22Rv1 (cell line): ENCODE measurements around the gene FGFR4.

Source experiments
- H3K27ac ChIP-seq: fragments of 450-650 bp; 2 replicates; pipeline ENCODE4 v1.5.1; 2017
- ZFX ChIP-seq: fragments of 450-650 bp; IDR thresholded peaks from 2 replicates; pipeline ENCODE4 v1.6.1; 2017; ENCODE audit warnings: antibody characterized with exemption, borderline replicate concordance
- TF ChIP-seq, protein P1 (sequence below): fragments of 450-650 bp; IDR thresholded peaks from 2 replicates; pipeline ENCODE4 v1.5.1; 2017; ENCODE audit warnings: mild to moderate bottlenecking

FGFR4 gene

DNA sequence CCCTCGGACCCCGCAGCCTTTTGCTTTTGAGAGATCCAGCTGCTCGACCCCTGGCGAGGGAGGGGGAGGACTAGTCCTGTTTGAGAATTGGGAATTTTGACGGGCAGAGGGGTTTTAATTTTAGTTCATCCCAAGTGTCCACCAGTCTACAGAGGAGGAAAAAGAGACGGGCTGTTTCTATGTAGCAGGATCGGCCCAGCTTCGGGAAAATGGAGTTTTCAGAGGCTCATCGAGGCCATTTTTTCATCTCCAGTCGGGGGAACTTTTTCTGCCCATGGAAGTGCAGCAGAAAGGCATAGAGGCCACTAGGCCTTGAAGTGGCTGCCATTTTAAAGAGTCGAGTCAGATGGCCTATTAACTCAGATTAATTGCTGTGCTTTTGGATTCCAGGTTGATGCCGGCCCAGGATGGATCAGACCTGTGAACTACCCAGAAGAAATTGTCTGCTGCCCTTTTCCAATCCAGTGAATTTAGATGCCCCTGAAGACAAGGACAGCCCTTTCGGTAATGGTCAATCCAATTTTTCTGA, 48.0 kb downstream of the FGFR4 start:
- peak overlapping the region; percentile 82 for H3K27ac ChIP-seq
- no peak for TF ChIP-seq ZFX
- TF ChIP-seq, protein P1, sequence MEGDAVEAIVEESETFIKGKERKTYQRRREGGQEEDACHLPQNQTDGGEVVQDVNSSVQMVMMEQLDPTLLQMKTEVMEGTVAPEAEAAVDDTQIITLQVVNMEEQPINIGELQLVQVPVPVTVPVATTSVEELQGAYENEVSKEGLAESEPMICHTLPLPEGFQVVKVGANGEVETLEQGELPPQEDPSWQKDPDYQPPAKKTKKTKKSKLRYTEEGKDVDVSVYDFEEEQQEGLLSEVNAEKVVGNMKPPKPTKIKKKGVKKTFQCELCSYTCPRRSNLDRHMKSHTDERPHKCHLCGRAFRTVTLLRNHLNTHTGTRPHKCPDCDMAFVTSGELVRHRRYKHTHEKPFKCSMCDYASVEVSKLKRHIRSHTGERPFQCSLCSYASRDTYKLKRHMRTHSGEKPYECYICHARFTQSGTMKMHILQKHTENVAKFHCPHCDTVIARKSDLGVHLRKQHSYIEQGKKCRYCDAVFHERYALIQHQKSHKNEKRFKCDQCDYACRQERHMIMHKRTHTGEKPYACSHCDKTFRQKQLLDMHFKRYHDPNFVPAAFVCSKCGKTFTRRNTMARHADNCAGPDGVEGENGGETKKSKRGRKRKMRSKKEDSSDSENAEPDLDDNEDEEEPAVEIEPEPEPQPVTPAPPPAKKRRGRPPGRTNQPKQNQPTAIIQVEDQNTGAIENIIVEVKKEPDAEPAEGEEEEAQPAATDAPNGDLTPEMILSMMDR: no peak

GRCh38 chr5:177140312-177140711, 53.6 kb downstream of the FGFR4 start:
- no peak for TF ChIP-seq ZFX
- TF ChIP-seq, protein P1: no peak
- H3K27ac ChIP-seq: no peak overlapping the region

- no peak overlapping the region for H3K27ac ChIP-seq
- TF ChIP-seq ZFX: no peak
- TF ChIP-seq, protein P1: no peak
Observed at GRCh38 chr5:177141496-177141895, 54.8 kb downstream of the FGFR4 start.

GRCh38 chr5:177142098-177142611, 55.4 kb downstream of the FGFR4 start:
- H3K27ac ChIP-seq: no peak overlapping the region

GRCh38 chr5:177142778-177143177, 56.1 kb downstream of the FGFR4 start:
- no peak for TF ChIP-seq ZFX
- TF ChIP-seq, protein P1: no peak
- H3K27ac ChIP-seq: no peak overlapping the region

More at GRCh38 chr5:177142098-177142611, 55.4 kb downstream of the FGFR4 start:
- TF ChIP-seq, protein P1: no peak
- TF ChIP-seq ZFX: no peak

- no peak for TF ChIP-seq ZFX
- TF ChIP-seq, protein P1: no peak
- no peak overlapping the region for H3K27ac ChIP-seq
Observed at GRCh38 chr5:177146891-177147638, 60.4 kb downstream of the FGFR4 start.
